A673 (cell line): ENCODE measurements around the gene VEGFC.

Experiments
- EZH2 ChIP-seq: fragments of 200-600 bp; sonication (generic); IDR thresholded peaks from 2 replicates; pipeline ENCODE4 v1.6.1; 2017; ENCODE audit warnings: borderline replicate concordance, low read depth, mild to moderate bottlenecking, mixed read lengths, antibody characterized with exemption, low read length; ENCODE audit not compliant: poor library complexity, severe bottlenecking
- TF ChIP-seq, protein P1 (sequence below): fragments of 300-800, 200-600 bp; sonication (generic); conservative IDR thresholded peaks from 2 replicates; pipeline ENCODE4 v1.5.1; 2017; ENCODE audit warnings: low read depth, mild to moderate bottlenecking, antibody characterized with exemption, low read length, moderate library complexity, mixed read lengths

DNA sequence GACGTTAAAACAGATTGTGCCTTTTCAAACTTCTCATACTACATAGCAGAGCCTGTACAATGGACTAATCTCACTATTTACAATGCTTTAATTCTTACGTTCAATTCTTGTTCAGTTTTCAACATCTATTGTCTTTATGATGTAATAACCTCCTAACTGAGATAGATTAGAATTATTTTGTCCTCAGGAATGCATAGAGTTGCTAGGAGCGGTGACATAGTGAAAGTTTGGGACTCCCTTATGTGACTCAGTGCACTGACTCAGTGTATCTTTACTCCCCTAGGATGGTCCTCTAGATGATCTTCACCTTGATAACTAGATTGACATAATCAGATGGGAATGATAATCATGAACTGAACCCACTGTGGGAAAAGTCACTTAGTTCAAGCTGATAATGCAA, 151.5 kb downstream of the VEGFC start:
- TF ChIP-seq, protein P1, sequence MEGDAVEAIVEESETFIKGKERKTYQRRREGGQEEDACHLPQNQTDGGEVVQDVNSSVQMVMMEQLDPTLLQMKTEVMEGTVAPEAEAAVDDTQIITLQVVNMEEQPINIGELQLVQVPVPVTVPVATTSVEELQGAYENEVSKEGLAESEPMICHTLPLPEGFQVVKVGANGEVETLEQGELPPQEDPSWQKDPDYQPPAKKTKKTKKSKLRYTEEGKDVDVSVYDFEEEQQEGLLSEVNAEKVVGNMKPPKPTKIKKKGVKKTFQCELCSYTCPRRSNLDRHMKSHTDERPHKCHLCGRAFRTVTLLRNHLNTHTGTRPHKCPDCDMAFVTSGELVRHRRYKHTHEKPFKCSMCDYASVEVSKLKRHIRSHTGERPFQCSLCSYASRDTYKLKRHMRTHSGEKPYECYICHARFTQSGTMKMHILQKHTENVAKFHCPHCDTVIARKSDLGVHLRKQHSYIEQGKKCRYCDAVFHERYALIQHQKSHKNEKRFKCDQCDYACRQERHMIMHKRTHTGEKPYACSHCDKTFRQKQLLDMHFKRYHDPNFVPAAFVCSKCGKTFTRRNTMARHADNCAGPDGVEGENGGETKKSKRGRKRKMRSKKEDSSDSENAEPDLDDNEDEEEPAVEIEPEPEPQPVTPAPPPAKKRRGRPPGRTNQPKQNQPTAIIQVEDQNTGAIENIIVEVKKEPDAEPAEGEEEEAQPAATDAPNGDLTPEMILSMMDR = no peak
- TF ChIP-seq EZH2 = no peak
